Measurements from ENCODE around the gene OSCP1. TPM values are rescaled to one million over a fixed set of nuclear protein-coding genes. Genes with fewer than 3 reads are reported as not detected.
A peak's percentile ranks its signal among the peaks of the same experiment; 100 is the strongest.

OSCP1 gene
- total RNA-seq, 2 donors from 2014 or later, result 11.5 to 16.9 TPM

- Histone ChIP-seq H3K9me3 (no peaks in the 10 kb centered on the region), H3K27me3 (replicated peaks; ENCODE audit: insufficient read depth) (no peaks in the 10 kb centered on the region), H3K4me1 (ENCODE audit: control insufficient read depth in 1 of 2, low read depth in 2 of 2) (peaks cover 11 to 18% of the 10 kb centered on the region in 2 donors), H3K27ac (no peak overlapping the region), H3K36me3 (peaks cover 11% of the 10 kb centered on the region), H3K4me3 (peak overlapping the region; percentile 95)
- DNase-seq (ENCODE audit: low spot score) (no peak), ATAC-seq (ENCODE audit: insufficient number of reproducible peaks, low FRiP score, low read depth) (no peak)
- TF ChIP-seq CTCF (IDR thresholded peaks at IDR 0.05), result no peak
Observed at GRCh38 chr1:36463463-36463802, 13.2 kb upstream of the OSCP1 start.

DNA sequence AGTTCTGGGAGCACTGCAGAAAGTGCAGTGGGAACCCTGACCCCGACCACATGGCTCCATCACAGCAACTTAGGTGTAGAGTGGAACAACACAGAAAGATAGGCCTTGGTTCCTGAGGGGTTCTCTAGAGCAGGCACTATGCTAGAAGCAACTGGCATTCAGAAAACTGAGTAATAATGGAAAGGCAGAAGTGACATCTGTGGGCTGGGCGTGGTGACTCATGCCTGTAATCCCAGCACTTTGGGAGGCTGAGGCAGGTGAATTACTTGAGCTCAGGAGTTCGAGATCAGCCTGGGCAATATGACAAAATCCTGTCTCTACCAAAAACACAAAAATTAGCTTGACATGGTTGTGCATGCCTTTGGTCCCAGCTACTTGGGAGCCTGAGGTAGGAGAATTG lies 8.7 kb upstream of the OSCP1 start:
- no peak for DNase-seq (ENCODE audit: low spot score)
- H3K9me3 ChIP-seq, result no peaks in the 10 kb centered on the region
- H3K4me3 ChIP-seq, result no peak overlapping the region
- H3K27ac ChIP-seq, result no peak overlapping the region
- no peak for TF ChIP-seq CTCF (IDR thresholded peaks at IDR 0.05)
- no peaks in the 10 kb centered on the region for H3K27me3 ChIP-seq (replicated peaks; ENCODE audit: insufficient read depth)
- peaks cover 18% of the 10 kb centered on the region for H3K36me3 ChIP-seq
- peaks cover 9 to 10% of the 10 kb centered on the region in 2 donors for H3K4me1 ChIP-seq (ENCODE audit: control insufficient read depth in 1 of 2, low read depth in 2 of 2)
- no peak for ATAC-seq (ENCODE audit: insufficient number of reproducible peaks, low FRiP score, low read depth)

- no peak for ATAC-seq (ENCODE audit: insufficient number of reproducible peaks, low FRiP score, low read depth)
- H3K9me3 ChIP-seq, result no peaks in the 10 kb centered on the region
- no peak overlapping the region for H3K4me3 ChIP-seq
- peaks cover 18% of the 10 kb centered on the region for H3K36me3 ChIP-seq
- TF ChIP-seq CTCF (IDR thresholded peaks at IDR 0.05), result no peak
- H3K4me1 ChIP-seq (ENCODE audit: control insufficient read depth in 1 of 2, low read depth in 2 of 2), result no peaks in the 10 kb centered on the region
- DNase-seq (ENCODE audit: low spot score), result no peak
- H3K27ac ChIP-seq, result no peak overlapping the region
- H3K27me3 ChIP-seq (replicated peaks; ENCODE audit: insufficient read depth), result no peaks in the 10 kb centered on the region
Observed at GRCh38 chr1:36457691-36458090, 7.4 kb upstream of the OSCP1 start.

GRCh38 chr1:36456391-36456928 lies 6.2 kb upstream of the OSCP1 start:
- no peaks in the 10 kb centered on the region for H3K4me1 ChIP-seq (ENCODE audit: control insufficient read depth in 1 of 2, low read depth in 2 of 2)
- no peak for TF ChIP-seq CTCF (IDR thresholded peaks at IDR 0.05)
- no peak overlapping the region for H3K27ac ChIP-seq
- DNase-seq (ENCODE audit: low spot score), result no peak
- H3K9me3 ChIP-seq, result no peaks in the 10 kb centered on the region
- no peaks in the 10 kb centered on the region for H3K27me3 ChIP-seq (replicated peaks; ENCODE audit: insufficient read depth)
- H3K4me3 ChIP-seq, result no peak overlapping the region
- peaks cover 16% of the 10 kb centered on the region for H3K36me3 ChIP-seq
- ATAC-seq (ENCODE audit: insufficient number of reproducible peaks, low FRiP score, low read depth), result no peak

- no peaks in the 10 kb centered on the region for H3K27me3 ChIP-seq (replicated peaks; ENCODE audit: insufficient read depth)
- H3K4me3 ChIP-seq, result no peak overlapping the region
- H3K27ac ChIP-seq, result no peak overlapping the region
- TF ChIP-seq CTCF (IDR thresholded peaks at IDR 0.05), result no peak
- no peaks in the 10 kb centered on the region for H3K9me3 ChIP-seq
- no peak for DNase-seq (ENCODE audit: low spot score)
- no peaks in the 10 kb centered on the region for H3K4me1 ChIP-seq (ENCODE audit: control insufficient read depth in 1 of 2, low read depth in 2 of 2)
- ATAC-seq (ENCODE audit: insufficient number of reproducible peaks, low FRiP score, low read depth), result no peak
- peaks cover 6% of the 10 kb centered on the region for H3K36me3 ChIP-seq
Observed at GRCh38 chr1:36455386-36455785, 5.1 kb upstream of the OSCP1 start.

Measured in thoracic aorta (tissue), 2 donors.